HL-60 (cell line): ENCODE measurements around the gene SCYL1.
"Not testable (repeated sequence)": the region's sequence is repeated elsewhere in the genome, so short reads cannot be mapped to it uniquely, and the experiment has no call there.

Experiments used
- DNase-seq, 2 experiments: peaks; one replicate each; pipeline ENCODE4 v3.0.0-alpha.2; 2010 to 2020; ENCODE audit warnings: low read depth in 1 of 2, low spot score in 1 of 2
- H3K27ac ChIP-seq: fragments of 250-450 bp; sonication (Bioruptor Pico); replicated peaks from 2 replicates; pipeline ENCODE4 v1.5.1; 2020; ENCODE audit warnings: mild to moderate bottlenecking, moderate library complexity
- H3K27me3 ChIP-seq: fragments of 250-450 bp; sonication (Bioruptor Pico); 2 replicates; pipeline ENCODE4 v1.5.1; 2021; ENCODE audit warnings: mild to moderate bottlenecking, moderate library complexity; ENCODE audit not compliant: insufficient read depth, poor library complexity, severe bottlenecking
- H3K4me3 ChIP-seq: replicated peaks from 2 replicates; pipeline ENCODE4 v1.5.1; 2011; ENCODE audit warnings: mild to moderate bottlenecking, control low read depth, low read length; ENCODE audit not compliant: insufficient read depth
- CTCF ChIP-seq: IDR thresholded peaks from one replicate; pipeline ENCODE4 v1.5.1; 2011; ENCODE audit warnings: low read length, control low read depth, inconsistent platforms; ENCODE audit not compliant: insufficient read depth
- GABPA ChIP-seq: IDR thresholded peaks from 2 replicates; pipeline ENCODE4 v1.6.1; 2012; ENCODE audit warnings: low read depth
- POLR2AphosphoS5 ChIP-seq: IDR thresholded peaks from 2 replicates; pipeline ENCODE4 v1.6.1; 2012; ENCODE audit warnings: low read depth
- SPI1 ChIP-seq: IDR thresholded peaks from 2 replicates; pipeline ENCODE4 v1.6.1; 2012; ENCODE audit warnings: low read depth, mild to moderate bottlenecking, borderline replicate concordance
- TF ChIP-seq, protein P1 (sequence below): IDR thresholded peaks from 2 replicates; pipeline ENCODE4 v1.6.1; 2012; ENCODE audit warnings: low read depth; ENCODE audit not compliant: insufficient replicate concordance

SCYL1 gene

DNA sequence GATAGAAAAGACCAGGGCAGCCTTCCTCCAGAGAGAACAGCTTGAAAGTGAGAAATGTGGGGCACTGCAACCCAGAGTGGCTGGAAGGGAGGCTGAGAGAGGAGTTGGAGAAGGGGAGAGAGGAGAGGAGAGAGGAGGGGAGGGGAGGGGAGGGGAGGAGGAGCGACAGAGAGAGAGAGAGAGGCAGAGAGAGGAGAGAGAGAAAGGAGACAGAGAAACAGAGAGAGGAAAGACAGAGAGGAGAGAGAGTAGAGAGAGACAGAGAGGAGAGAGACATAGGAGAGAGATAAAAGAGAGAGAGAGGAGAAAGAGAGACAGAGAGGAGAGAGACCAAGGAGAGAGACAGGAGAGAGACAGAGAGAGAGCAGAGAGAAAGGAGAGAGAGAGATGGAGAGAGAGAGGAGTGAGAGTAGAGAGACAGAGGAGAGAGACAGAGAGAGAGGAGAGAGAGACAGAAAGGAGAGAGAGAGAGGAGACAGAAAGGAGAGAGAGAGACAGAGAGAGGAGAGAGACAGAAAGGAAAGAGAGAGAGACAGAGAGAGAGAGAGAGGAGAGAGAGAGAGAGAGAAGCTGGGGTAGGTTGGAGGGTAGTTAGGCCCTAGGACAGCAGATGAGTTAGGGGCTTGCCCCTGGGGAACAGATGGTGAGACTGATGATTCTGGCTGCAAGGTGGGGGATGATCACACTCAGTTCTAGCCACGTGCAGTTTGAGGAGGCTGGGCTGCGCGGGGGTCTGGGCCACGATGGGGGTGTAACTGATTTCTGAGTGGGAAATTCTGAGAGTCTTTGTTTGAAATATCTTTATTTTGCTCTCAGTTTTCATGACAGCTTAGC lies 8.5 kb upstream of the SCYL1 start:
- no peak for DNase-seq
- Histone ChIP-seq H3K4me3 (no peak overlapping the region), H3K27me3 (no peaks in the 10 kb centered on the region), H3K27ac (no peak overlapping the region)
- TF ChIP-seq POLR2AphosphoS5, result no peak
- no peak for TF ChIP-seq SPI1
- TF ChIP-seq, protein P1, sequence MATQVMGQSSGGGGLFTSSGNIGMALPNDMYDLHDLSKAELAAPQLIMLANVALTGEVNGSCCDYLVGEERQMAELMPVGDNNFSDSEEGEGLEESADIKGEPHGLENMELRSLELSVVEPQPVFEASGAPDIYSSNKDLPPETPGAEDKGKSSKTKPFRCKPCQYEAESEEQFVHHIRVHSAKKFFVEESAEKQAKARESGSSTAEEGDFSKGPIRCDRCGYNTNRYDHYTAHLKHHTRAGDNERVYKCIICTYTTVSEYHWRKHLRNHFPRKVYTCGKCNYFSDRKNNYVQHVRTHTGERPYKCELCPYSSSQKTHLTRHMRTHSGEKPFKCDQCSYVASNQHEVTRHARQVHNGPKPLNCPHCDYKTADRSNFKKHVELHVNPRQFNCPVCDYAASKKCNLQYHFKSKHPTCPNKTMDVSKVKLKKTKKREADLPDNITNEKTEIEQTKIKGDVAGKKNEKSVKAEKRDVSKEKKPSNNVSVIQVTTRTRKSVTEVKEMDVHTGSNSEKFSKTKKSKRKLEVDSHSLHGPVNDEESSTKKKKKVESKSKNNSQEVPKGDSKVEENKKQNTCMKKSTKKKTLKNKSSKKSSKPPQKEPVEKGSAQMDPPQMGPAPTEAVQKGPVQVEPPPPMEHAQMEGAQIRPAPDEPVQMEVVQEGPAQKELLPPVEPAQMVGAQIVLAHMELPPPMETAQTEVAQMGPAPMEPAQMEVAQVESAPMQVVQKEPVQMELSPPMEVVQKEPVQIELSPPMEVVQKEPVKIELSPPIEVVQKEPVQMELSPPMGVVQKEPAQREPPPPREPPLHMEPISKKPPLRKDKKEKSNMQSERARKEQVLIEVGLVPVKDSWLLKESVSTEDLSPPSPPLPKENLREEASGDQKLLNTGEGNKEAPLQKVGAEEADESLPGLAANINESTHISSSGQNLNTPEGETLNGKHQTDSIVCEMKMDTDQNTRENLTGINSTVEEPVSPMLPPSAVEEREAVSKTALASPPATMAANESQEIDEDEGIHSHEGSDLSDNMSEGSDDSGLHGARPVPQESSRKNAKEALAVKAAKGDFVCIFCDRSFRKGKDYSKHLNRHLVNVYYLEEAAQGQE, result no peak
- TF ChIP-seq CTCF, result no peak
- no peak for TF ChIP-seq GABPA

GRCh38 chr11:65518941-65519549 lies 5.8 kb upstream of the SCYL1 start:
- not testable (repeated sequence) for H3K4me3 ChIP-seq, H3K27me3 ChIP-seq, H3K27ac ChIP-seq, DNase-seq

GRCh38 chr11:65521777-65522521 lies 2.9 kb upstream of the SCYL1 start:
- not testable (repeated sequence) for H3K4me3 ChIP-seq, H3K27me3 ChIP-seq

GRCh38 chr11:65522718-65523630 lies 1.9 kb upstream of the SCYL1 start:
- peak in 1 of 2 experiments; percentile 80 for DNase-seq
- H3K27ac ChIP-seq, result peak overlapping the region; percentile 15
- H3K4me3 ChIP-seq, H3K27me3 ChIP-seq: not testable (repeated sequence)
- peak; percentile 77; the same call in 1 of the 2 replicates for TF ChIP-seq SPI1

More at GRCh38 chr11:65521777-65522521, 2.9 kb upstream of the SCYL1 start:
- not testable (repeated sequence) for DNase-seq, H3K27ac ChIP-seq

DNA sequence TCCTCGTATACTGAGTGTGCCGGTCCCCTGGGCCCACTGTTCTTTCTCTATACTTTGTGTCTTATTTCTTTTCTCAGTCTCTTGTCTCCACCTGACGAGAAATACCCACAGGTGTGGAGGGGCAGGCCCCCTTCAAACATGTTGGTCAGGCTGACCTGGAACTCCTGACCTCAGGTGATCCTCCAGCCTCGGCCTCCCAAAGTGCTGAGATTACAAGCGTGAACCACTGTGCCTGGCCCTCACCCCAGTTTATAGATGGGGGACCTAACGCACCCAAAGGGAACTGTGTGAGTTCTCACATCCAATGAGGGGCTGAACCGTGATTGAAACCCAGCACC lies 1.3 kb upstream of the SCYL1 start:
- not testable (repeated sequence) for H3K4me3 ChIP-seq, DNase-seq, H3K27me3 ChIP-seq
- peak overlapping the region; percentile 15 for H3K27ac ChIP-seq

DNA sequence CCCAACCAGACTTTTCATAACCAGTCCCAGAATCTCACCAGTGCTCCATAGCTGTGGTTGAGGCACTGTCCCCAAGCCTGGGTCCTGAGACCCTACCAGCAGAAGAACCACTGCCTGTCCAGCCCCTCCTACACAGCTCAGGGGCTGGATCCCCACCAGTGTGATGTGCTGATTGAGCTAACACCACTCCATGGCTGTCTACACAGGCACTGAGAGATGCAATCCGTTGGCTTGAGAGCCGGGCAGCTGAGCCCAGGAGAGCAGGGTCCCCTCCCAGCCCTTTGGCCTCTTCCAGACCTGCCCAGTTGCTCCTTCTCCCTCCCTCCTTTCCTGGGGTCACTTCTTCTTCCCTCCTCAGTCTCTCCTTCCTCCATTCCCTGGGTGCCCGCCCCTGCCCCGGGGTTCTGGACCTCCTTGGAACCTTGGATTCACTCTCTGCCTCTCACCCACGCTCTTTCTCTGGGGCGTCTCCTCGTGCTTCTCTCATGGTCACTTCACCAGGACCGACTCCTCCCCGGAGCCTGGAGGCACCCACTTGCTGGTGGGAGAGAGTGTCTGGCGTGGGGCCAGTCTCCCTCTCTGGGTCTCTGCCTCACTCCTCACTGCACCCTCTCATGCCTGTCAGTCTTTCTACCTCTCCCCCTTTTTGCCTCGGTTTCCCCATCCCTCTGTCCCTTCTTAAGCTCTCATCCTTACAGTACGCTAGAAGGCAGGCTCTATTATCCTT lies 706 bp upstream of the SCYL1 start:
- H3K4me3 ChIP-seq, result no peak overlapping the region
- TF ChIP-seq, protein P1, result no peak
- TF ChIP-seq CTCF, result no peak
- TF ChIP-seq GABPA, result no peak
- no peak for TF ChIP-seq SPI1
- TF ChIP-seq POLR2AphosphoS5, result no peak
- no peaks in the 10 kb centered on the region for H3K27me3 ChIP-seq
- no peak overlapping the region for H3K27ac ChIP-seq
- no peak for DNase-seq
